B cell (primary cell): Measurements from ENCODE around the gene PLAAT3.

ENCODE experiments used
- CTCF ChIP-seq: fragments of 200-600 bp; IDR thresholded peaks from one replicate; pipeline ENCODE4 v1.8.0; 2022; ENCODE audit warnings: antibody characterized with exemption, mild to moderate bottlenecking
- EZH2 ChIP-seq: IDR thresholded peaks from 2 replicates; pipeline ENCODE4 v1.6.1; 2012; ENCODE audit warnings: borderline replicate concordance, low read depth, mild to moderate bottlenecking, moderate library complexity, low read length; ENCODE audit not compliant: insufficient read depth, poor library complexity, severe bottlenecking

- no peak for TF ChIP-seq EZH2
- TF ChIP-seq CTCF = no peak
Observed at GRCh38 chr11:63663809-63664208, 49.6 kb upstream of the PLAAT3 start.
